GM12878 (cell line): Measurements from ENCODE around the gene ZFP28. TPM values are rescaled to one million over a fixed set of nuclear protein-coding genes. Genes with fewer than 3 reads are reported as not detected.

ENCODE experiments used
- BMI1 ChIP-seq: fragments of 450-650 bp; IDR thresholded peaks from 2 replicates; pipeline ENCODE4 v1.6.1; 2016; ENCODE audit warnings: mild to moderate bottlenecking, moderate library complexity, borderline replicate concordance
- IKZF1 ChIP-seq: fragments of 450-650 bp; conservative IDR thresholded peaks from 2 replicates; pipeline ENCODE4 v1.6.1; 2017; ENCODE audit warnings: antibody characterized with exemption, mild to moderate bottlenecking
- MYC ChIP-seq: IDR thresholded peaks from 2 replicates; pipeline ENCODE4 v1.6.1; 2011; ENCODE audit warnings: mild to moderate bottlenecking, low read length, moderate library complexity, inconsistent platforms; ENCODE audit not compliant: insufficient read depth, insufficient replicate concordance, insufficient read length, severe bottlenecking
- STAT3 ChIP-seq: IDR thresholded peaks from 2 replicates; pipeline ENCODE4 v1.6.1; 2011; ENCODE audit warnings: low read depth, low read length, improper control_type of control experiment
- polyA plus RNA-seq, 11 experiments: library from polyadenylated mRNA; depleted of rRNA in 4 of 11; unstranded in 6 of 11; stranded (reverse) in 5 of 11; fragments of >200 nt; fragmentation: Nextera tagmentation in 4 of 11; fragmentation: Illumina TruSeq in 1 of 11; extraction: Ambion mirVana in 4 of 11; extraction: Trizol in 1 of 11; gene quantifications; 1 replicate in 1 of 11; 2 replicates in 10 of 11; pipeline versions ENCODE4 v1.2.1 to v1.2.3, GENCODE V29; 2011 to 2016; ENCODE audit warnings: inconsistent platforms in 2 of 11, missing spikeins in 2 of 11, low read depth in 1 of 11
- total RNA-seq, 4 experiments: library from RNA; depleted of rRNA in 3 of 4; stranded (reverse); fragments of >200 nt in 3 of 4; fragmentation: Illumina TruSeq in 1 of 4; extraction: Trizol in 1 of 4; gene quantifications; 2 replicates each; pipeline versions ENCODE4 v1.2.1 to v1.2.3, GENCODE V29; 2013 to 2021
- TF ChIP-seq, protein P1 (sequence below): fragments of 450-650 bp; IDR thresholded peaks from 2 replicates; pipeline ENCODE4 v1.6.1; 2017; ENCODE audit warnings: mild to moderate bottlenecking, low read depth, inconsistent platforms; ENCODE audit not compliant: poor library complexity, severe bottlenecking
- TF ChIP-seq, protein P2 (sequence below): IDR thresholded peaks from 2 replicates; pipeline ENCODE4 v1.6.1; 2012; ENCODE audit warnings: low read depth, low read length, improper control_type of control experiment
- TF ChIP-seq, protein P3 (sequence below): fragments of 450-650 bp; IDR thresholded peaks from 2 replicates; pipeline ENCODE4 v1.6.1; 2018; ENCODE audit warnings: borderline replicate concordance, mild to moderate bottlenecking; ENCODE audit not compliant: partially characterized antibody
- TF ChIP-seq, protein P4 (sequence below): fragments of 450-650 bp; IDR thresholded peaks from 2 replicates; pipeline ENCODE4 v1.6.1; 2016; ENCODE audit warnings: mild to moderate bottlenecking
- TF ChIP-seq, protein P5 (sequence below): fragments of 450-650 bp; IDR thresholded peaks from 2 replicates; pipeline ENCODE4 v1.6.1; 2017; ENCODE audit warnings: antibody characterized with exemption, mild to moderate bottlenecking, moderate library complexity
- TF ChIP-seq, protein P6 (sequence below): fragments of 450-650 bp; IDR thresholded peaks from 2 replicates; pipeline ENCODE4 v1.6.1; 2016; ENCODE audit warnings: mild to moderate bottlenecking
- TF ChIP-seq, protein P7 (sequence below): fragments of 150-350 bp; IDR thresholded peaks from 2 replicates; pipeline ENCODE4 v1.6.1; 2016; ENCODE audit warnings: low read depth, low read length

The ZFP28 gene
- total and polyA plus RNA-seq, 10 of the 15 experiments (the other 5 are each of a cell fraction or from before 2014, with no cell fraction given) = 0.01 to 0.13 (median 0.05) TPM; not detected in 2

DNA sequence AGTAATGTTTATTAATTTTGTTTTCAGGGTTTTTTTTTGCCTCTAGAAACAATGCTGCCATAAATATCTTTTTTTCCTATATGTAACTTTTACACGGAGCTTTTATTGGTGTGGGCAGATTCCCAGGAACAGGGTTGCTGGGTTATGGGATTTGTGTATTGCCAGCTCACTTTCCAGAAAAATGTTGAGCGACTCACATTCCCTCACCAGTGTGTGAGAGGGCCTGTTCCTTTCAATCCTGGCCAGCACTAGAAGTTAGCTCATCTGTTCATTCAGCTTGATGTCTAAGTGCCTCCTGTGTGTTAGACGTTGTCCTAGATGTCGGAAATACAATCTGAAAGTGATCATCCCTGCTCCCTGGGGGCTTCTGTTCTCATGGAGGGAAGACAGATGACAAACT lies 58.9 kb downstream of the ZFP28 start (continued):
- TF ChIP-seq, protein P1, sequence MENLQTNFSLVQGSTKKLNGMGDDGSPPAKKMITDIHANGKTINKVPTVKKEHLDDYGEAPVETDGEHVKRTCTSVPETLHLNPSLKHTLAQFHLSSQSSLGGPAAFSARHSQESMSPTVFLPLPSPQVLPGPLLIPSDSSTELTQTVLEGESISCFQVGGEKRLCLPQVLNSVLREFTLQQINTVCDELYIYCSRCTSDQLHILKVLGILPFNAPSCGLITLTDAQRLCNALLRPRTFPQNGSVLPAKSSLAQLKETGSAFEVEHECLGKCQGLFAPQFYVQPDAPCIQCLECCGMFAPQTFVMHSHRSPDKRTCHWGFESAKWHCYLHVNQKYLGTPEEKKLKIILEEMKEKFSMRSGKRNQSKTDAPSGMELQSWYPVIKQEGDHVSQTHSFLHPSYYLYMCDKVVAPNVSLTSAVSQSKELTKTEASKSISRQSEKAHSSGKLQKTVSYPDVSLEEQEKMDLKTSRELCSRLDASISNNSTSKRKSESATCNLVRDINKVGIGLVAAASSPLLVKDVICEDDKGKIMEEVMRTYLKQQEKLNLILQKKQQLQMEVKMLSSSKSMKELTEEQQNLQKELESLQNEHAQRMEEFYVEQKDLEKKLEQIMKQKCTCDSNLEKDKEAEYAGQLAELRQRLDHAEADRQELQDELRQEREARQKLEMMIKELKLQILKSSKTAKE = no peak
- TF ChIP-seq, protein P2, sequence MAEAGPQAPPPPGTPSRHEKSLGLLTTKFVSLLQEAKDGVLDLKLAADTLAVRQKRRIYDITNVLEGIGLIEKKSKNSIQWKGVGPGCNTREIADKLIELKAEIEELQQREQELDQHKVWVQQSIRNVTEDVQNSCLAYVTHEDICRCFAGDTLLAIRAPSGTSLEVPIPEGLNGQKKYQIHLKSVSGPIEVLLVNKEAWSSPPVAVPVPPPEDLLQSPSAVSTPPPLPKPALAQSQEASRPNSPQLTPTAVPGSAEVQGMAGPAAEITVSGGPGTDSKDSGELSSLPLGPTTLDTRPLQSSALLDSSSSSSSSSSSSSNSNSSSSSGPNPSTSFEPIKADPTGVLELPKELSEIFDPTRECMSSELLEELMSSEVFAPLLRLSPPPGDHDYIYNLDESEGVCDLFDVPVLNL = no peak
- TF ChIP-seq BMI1 (no peak), MYC (no peak), STAT3 (no peak), IKZF1 (no peak)
- TF ChIP-seq, protein P3, sequence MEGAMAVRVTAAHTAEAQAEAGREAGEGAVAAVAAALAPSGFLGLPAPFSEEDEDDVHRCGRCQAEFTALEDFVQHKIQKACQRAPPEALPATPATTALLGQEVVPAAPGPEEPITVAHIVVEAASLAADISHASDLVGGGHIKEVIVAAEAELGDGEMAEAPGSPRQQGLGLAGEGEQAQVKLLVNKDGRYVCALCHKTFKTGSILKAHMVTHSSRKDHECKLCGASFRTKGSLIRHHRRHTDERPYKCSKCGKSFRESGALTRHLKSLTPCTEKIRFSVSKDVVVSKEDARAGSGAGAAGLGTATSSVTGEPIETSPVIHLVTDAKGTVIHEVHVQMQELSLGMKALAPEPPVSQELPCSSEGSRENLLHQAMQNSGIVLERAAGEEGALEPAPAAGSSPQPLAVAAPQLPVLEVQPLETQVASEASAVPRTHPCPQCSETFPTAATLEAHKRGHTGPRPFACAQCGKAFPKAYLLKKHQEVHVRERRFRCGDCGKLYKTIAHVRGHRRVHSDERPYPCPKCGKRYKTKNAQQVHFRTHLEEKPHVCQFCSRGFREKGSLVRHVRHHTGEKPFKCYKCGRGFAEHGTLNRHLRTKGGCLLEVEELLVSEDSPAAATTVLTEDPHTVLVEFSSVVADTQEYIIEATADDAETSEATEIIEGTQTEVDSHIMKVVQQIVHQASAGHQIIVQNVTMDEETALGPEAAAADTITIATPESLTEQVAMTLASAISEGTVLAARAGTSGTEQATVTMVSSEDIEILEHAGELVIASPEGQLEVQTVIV = no peak
- TF ChIP-seq, protein P4, sequence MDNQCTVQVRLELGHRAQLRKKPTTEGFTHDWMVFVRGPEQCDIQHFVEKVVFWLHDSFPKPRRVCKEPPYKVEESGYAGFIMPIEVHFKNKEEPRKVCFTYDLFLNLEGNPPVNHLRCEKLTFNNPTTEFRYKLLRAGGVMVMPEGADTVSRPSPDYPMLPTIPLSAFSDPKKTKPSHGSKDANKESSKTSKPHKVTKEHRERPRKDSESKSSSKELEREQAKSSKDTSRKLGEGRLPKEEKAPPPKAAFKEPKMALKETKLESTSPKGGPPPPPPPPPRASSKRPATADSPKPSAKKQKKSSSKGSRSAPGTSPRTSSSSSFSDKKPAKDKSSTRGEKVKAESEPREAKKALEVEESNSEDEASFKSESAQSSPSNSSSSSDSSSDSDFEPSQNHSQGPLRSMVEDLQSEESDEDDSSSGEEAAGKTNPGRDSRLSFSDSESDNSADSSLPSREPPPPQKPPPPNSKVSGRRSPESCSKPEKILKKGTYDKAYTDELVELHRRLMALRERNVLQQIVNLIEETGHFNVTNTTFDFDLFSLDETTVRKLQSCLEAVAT = no peak
- TF ChIP-seq, protein P5, sequence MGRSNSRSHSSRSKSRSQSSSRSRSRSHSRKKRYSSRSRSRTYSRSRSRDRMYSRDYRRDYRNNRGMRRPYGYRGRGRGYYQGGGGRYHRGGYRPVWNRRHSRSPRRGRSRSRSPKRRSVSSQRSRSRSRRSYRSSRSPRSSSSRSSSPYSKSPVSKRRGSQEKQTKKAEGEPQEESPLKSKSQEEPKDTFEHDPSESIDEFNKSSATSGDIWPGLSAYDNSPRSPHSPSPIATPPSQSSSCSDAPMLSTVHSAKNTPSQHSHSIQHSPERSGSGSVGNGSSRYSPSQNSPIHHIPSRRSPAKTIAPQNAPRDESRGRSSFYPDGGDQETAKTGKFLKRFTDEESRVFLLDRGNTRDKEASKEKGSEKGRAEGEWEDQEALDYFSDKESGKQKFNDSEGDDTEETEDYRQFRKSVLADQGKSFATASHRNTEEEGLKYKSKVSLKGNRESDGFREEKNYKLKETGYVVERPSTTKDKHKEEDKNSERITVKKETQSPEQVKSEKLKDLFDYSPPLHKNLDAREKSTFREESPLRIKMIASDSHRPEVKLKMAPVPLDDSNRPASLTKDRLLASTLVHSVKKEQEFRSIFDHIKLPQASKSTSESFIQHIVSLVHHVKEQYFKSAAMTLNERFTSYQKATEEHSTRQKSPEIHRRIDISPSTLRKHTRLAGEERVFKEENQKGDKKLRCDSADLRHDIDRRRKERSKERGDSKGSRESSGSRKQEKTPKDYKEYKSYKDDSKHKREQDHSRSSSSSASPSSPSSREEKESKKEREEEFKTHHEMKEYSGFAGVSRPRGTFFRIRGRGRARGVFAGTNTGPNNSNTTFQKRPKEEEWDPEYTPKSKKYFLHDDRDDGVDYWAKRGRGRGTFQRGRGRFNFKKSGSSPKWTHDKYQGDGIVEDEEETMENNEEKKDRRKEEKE = no peak
- TF ChIP-seq, protein P6, sequence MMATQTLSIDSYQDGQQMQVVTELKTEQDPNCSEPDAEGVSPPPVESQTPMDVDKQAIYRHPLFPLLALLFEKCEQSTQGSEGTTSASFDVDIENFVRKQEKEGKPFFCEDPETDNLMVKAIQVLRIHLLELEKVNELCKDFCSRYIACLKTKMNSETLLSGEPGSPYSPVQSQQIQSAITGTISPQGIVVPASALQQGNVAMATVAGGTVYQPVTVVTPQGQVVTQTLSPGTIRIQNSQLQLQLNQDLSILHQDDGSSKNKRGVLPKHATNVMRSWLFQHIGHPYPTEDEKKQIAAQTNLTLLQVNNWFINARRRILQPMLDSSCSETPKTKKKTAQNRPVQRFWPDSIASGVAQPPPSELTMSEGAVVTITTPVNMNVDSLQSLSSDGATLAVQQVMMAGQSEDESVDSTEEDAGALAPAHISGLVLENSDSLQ = no peak
- TF ChIP-seq, protein P7, sequence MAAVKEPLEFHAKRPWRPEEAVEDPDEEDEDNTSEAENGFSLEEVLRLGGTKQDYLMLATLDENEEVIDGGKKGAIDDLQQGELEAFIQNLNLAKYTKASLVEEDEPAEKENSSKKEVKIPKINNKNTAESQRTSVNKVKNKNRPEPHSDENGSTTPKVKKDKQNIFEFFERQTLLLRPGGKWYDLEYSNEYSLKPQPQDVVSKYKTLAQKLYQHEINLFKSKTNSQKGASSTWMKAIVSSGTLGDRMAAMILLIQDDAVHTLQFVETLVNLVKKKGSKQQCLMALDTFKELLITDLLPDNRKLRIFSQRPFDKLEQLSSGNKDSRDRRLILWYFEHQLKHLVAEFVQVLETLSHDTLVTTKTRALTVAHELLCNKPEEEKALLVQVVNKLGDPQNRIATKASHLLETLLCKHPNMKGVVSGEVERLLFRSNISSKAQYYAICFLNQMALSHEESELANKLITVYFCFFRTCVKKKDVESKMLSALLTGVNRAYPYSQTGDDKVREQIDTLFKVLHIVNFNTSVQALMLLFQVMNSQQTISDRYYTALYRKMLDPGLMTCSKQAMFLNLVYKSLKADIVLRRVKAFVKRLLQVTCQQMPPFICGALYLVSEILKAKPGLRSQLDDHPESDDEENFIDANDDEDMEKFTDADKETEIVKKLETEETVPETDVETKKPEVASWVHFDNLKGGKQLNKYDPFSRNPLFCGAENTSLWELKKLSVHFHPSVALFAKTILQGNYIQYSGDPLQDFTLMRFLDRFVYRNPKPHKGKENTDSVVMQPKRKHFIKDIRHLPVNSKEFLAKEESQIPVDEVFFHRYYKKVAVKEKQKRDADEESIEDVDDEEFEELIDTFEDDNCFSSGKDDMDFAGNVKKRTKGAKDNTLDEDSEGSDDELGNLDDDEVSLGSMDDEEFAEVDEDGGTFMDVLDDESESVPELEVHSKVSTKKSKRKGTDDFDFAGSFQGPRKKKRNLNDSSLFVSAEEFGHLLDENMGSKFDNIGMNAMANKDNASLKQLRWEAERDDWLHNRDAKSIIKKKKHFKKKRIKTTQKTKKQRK = no peak
